ENCODE data around the gene ATP13A3. TPM values are rescaled to one million over a fixed set of nuclear protein-coding genes. Genes with fewer than 3 reads are reported as not detected.

ATP13A3 gene
- total RNA-seq, 2 experiments from 2014 or later, result 61.4 to 107 TPM

- intact Hi-C loops (cut with DNase I, micrococcal nuclease), result no loop called here
- CTCF ChIA-PET, result interaction anchor here (0.5 kb wide), 1 partner anchor 202 kb away, joined by 3 read pairs; no protein-coding TSS in a partner anchor
Observed at GRCh38 chr3:194382196-194382891, 104.5 kb downstream of the ATP13A3 start.

GRCh38 chr3:194381460-194381875 is 105.3 kb downstream of the ATP13A3 start:
- H3K4me3 Mint-ChIP-seq, result no peak overlapping the region
- DNase-seq (no peak), ATAC-seq (no peak)
- no peaks in the 10 kb centered on the region for H3K36me3 Mint-ChIP-seq (ENCODE audit: low read depth)
- CTCF ChIA-PET, result no interaction called here
- H3K9me3 Mint-ChIP-seq (ENCODE audit: low read depth), result no peaks in the 10 kb centered on the region
- POLR2A ChIA-PET, result no interaction called here
- H3K27ac Mint-ChIP-seq, result no peak overlapping the region
- H3K4me1 Mint-ChIP-seq, result no peaks in the 10 kb centered on the region
- intact Hi-C loops (cut with DNase I, micrococcal nuclease), result no loop called here
- peaks cover 3% of the 10 kb centered on the region for H3K27me3 Mint-ChIP-seq

More at GRCh38 chr3:194382196-194382891, 104.5 kb downstream of the ATP13A3 start:
- DNase-seq, result no peak
- POLR2A ChIA-PET, result no interaction called here
- no peaks in the 10 kb centered on the region for H3K9me3 Mint-ChIP-seq (ENCODE audit: low read depth)
- peaks cover 3% of the 10 kb centered on the region for H3K27me3 Mint-ChIP-seq
- H3K4me1 Mint-ChIP-seq, result no peaks in the 10 kb centered on the region
- no peaks in the 10 kb centered on the region for H3K36me3 Mint-ChIP-seq (ENCODE audit: low read depth)
- no peak overlapping the region for H3K4me3 Mint-ChIP-seq
- no peak overlapping the region for H3K27ac Mint-ChIP-seq
- ATAC-seq, result no peak

GRCh38 chr3:194380326-194380725 is 106.5 kb downstream of the ATP13A3 start:
- POLR2A ChIA-PET, result no interaction called here
- no peaks in the 10 kb centered on the region for H3K36me3 Mint-ChIP-seq (ENCODE audit: low read depth)
- CTCF ChIA-PET, result interaction anchor here (0.7 kb wide), 1 partner anchor 476 kb away, joined by 3 read pairs; no protein-coding TSS in a partner anchor

GRCh38 chr3:194379651-194380050 is 107.2 kb downstream of the ATP13A3 start:
- Mint-ChIP-seq H3K9me3 (ENCODE audit: low read depth) (no peaks in the 10 kb centered on the region), H3K27ac (no peak overlapping the region), H3K36me3 (ENCODE audit: low read depth) (no peaks in the 10 kb centered on the region), H3K27me3 (peaks cover 3% of the 10 kb centered on the region), H3K4me1 (no peaks in the 10 kb centered on the region), H3K4me3 (no peak overlapping the region)
- ATAC-seq (no peak), DNase-seq (no peak)
- ChIA-PET CTCF (no interaction called here), POLR2A (interaction anchor here (0.6 kb wide), 2 partner anchors 19 to 104 kb away, joined by 3 read pairs; no protein-coding TSS in a partner anchor)
- intact Hi-C loops (cut with DNase I, micrococcal nuclease), result no loop called here

More at GRCh38 chr3:194380326-194380725, 106.5 kb downstream of the ATP13A3 start:
- Mint-ChIP-seq H3K9me3 (ENCODE audit: low read depth) (no peaks in the 10 kb centered on the region), H3K27ac (no peak overlapping the region), H3K4me3 (no peak overlapping the region), H3K27me3 (peaks cover 3% of the 10 kb centered on the region), H3K4me1 (no peaks in the 10 kb centered on the region)
- intact Hi-C loops (cut with DNase I, micrococcal nuclease), result no loop called here
- DNase-seq (no peak), ATAC-seq (no peak)

- POLR2A ChIA-PET, result interaction anchor here (0.6 kb wide), 2 partner anchors 19 to 104 kb away, joined by 3 read pairs; no protein-coding TSS in a partner anchor
- no peak overlapping the region for H3K27ac Mint-ChIP-seq
- no peak overlapping the region for H3K4me3 Mint-ChIP-seq
- intact Hi-C loops (cut with DNase I, micrococcal nuclease), result no loop called here
- no peaks in the 10 kb centered on the region for H3K36me3 Mint-ChIP-seq (ENCODE audit: low read depth)
- H3K4me1 Mint-ChIP-seq, result no peaks in the 10 kb centered on the region
- ATAC-seq, result no peak
- no peaks in the 10 kb centered on the region for H3K9me3 Mint-ChIP-seq (ENCODE audit: low read depth)
- DNase-seq, result no peak
- H3K27me3 Mint-ChIP-seq, result peaks cover 3% of the 10 kb centered on the region
- CTCF ChIA-PET, result no interaction called here
Observed at GRCh38 chr3:194379231-194379630, 107.6 kb downstream of the ATP13A3 start.

- intact Hi-C loops (cut with DNase I, micrococcal nuclease), result no loop called here
- ChIA-PET POLR2A (no interaction called here), CTCF (interaction anchor here (0.5 to 1.0 kb wide), 3 partner anchors 73 to 300 kb away, joined by 3 read pairs; no protein-coding TSS in a partner anchor)
- Mint-ChIP-seq H3K27me3 (peaks cover 3% of the 10 kb centered on the region), H3K9me3 (ENCODE audit: low read depth) (no peaks in the 10 kb centered on the region), H3K36me3 (ENCODE audit: low read depth) (no peaks in the 10 kb centered on the region), H3K4me1 (no peaks in the 10 kb centered on the region), H3K4me3 (no peak overlapping the region), H3K27ac (no peak overlapping the region)
- DNase-seq, result no peak
- no peak for ATAC-seq
Observed at GRCh38 chr3:194377708-194378107, 109.1 kb downstream of the ATP13A3 start.

- POLR2A ChIA-PET, result no interaction called here
Observed at GRCh38 chr3:194376241-194376560, 110.6 kb downstream of the ATP13A3 start.

GRCh38 chr3:194375473-194376240 is 111.1 kb downstream of the ATP13A3 start:
- no peak overlapping the region for H3K27ac Mint-ChIP-seq
- ChIA-PET POLR2A (no interaction called here), CTCF (interaction anchor here (0.6 kb wide), 1 partner anchor 20 kb away, joined by 3 read pairs; no protein-coding TSS in a partner anchor)
- H3K9me3 Mint-ChIP-seq (ENCODE audit: low read depth), result no peaks in the 10 kb centered on the region
- intact Hi-C loops (cut with DNase I, micrococcal nuclease), result no loop called here
- H3K4me3 Mint-ChIP-seq, result no peak overlapping the region
- no peaks in the 10 kb centered on the region for H3K4me1 Mint-ChIP-seq
- peaks cover 4% of the 10 kb centered on the region for H3K27me3 Mint-ChIP-seq
- no peaks in the 10 kb centered on the region for H3K36me3 Mint-ChIP-seq (ENCODE audit: low read depth)
- no peak for DNase-seq
- no peak for ATAC-seq

More at GRCh38 chr3:194376241-194376560, 110.6 kb downstream of the ATP13A3 start:
- DNase-seq, result no peak
- Mint-ChIP-seq H3K4me1 (no peaks in the 10 kb centered on the region), H3K9me3 (ENCODE audit: low read depth) (no peaks in the 10 kb centered on the region), H3K4me3 (no peak overlapping the region), H3K27ac (no peak overlapping the region), H3K36me3 (ENCODE audit: low read depth) (no peaks in the 10 kb centered on the region), H3K27me3 (peaks cover 3% of the 10 kb centered on the region)
- intact Hi-C loops (cut with DNase I, micrococcal nuclease), result no loop called here
- CTCF ChIA-PET, result no interaction called here
- no peak for ATAC-seq

GRCh38 chr3:194374935-194375334 is 111.9 kb downstream of the ATP13A3 start:
- CTCF ChIA-PET, result interaction anchor here (0.6 kb wide), 1 partner anchor 19 kb away, joined by 3 read pairs; no protein-coding TSS in a partner anchor

GRCh38 chr3:194373899-194374298 is 112.9 kb downstream of the ATP13A3 start:
- POLR2A ChIA-PET, result no interaction called here

More at GRCh38 chr3:194374935-194375334, 111.9 kb downstream of the ATP13A3 start:
- no peaks in the 10 kb centered on the region for H3K9me3 Mint-ChIP-seq (ENCODE audit: low read depth)
- POLR2A ChIA-PET, result no interaction called here
- no peaks in the 10 kb centered on the region for H3K36me3 Mint-ChIP-seq (ENCODE audit: low read depth)
- H3K4me3 Mint-ChIP-seq, result no peak overlapping the region
- no peak overlapping the region for H3K27ac Mint-ChIP-seq
- intact Hi-C loops (cut with DNase I, micrococcal nuclease), result no loop called here
- no peak for DNase-seq
- ATAC-seq, result no peak
- peaks cover 10% of the 10 kb centered on the region for H3K27me3 Mint-ChIP-seq
- H3K4me1 Mint-ChIP-seq, result no peaks in the 10 kb centered on the region

GRCh38 chr3:194373028-194373427 is 113.8 kb downstream of the ATP13A3 start:
- ChIA-PET POLR2A (no interaction called here), CTCF (interaction anchor here (0.6 kb wide), 1 partner anchor 14 kb away, joined by 4 read pairs; no protein-coding TSS in a partner anchor)
- Mint-ChIP-seq H3K36me3 (ENCODE audit: low read depth) (no peaks in the 10 kb centered on the region), H3K4me3 (no peak overlapping the region), H3K27me3 (peaks cover 23% of the 10 kb centered on the region), H3K9me3 (ENCODE audit: low read depth) (no peaks in the 10 kb centered on the region), H3K4me1 (no peaks in the 10 kb centered on the region), H3K27ac (no peak overlapping the region)
- intact Hi-C loops (cut with DNase I, micrococcal nuclease), result no loop called here
- no peak for ATAC-seq
- DNase-seq, result no peak

More at GRCh38 chr3:194373899-194374298, 112.9 kb downstream of the ATP13A3 start:
- Mint-ChIP-seq H3K4me3 (no peak overlapping the region), H3K36me3 (ENCODE audit: low read depth) (no peaks in the 10 kb centered on the region), H3K4me1 (no peaks in the 10 kb centered on the region), H3K27ac (no peak overlapping the region), H3K9me3 (ENCODE audit: low read depth) (no peaks in the 10 kb centered on the region), H3K27me3 (peaks cover 18% of the 10 kb centered on the region)
- no peak for DNase-seq
- CTCF ChIA-PET, result interaction anchor here (1.0 kb wide), 1 partner anchor 13 kb away, joined by 3 read pairs; no protein-coding TSS in a partner anchor
- no peak for ATAC-seq
- intact Hi-C loops (cut with DNase I, micrococcal nuclease), result no loop called here
